ENCODE measurements around the gene CLSTN1.
"Not testable (repeated sequence)": the region's sequence is repeated elsewhere in the genome, so short reads cannot be mapped to it uniquely, and the experiment has no call there.

The CLSTN1 gene

GRCh38 chr1:9760824-9761223 lies 62.9 kb downstream of the CLSTN1 start:
- DNase-seq, result no peak

GRCh38 chr1:9759939-9760338 lies 63.8 kb downstream of the CLSTN1 start:
- no peak for DNase-seq

- no peak for DNase-seq
These were observed 65.1 kb downstream of the CLSTN1 start for GRCh38 chr1:9758559-9759121.

DNA sequence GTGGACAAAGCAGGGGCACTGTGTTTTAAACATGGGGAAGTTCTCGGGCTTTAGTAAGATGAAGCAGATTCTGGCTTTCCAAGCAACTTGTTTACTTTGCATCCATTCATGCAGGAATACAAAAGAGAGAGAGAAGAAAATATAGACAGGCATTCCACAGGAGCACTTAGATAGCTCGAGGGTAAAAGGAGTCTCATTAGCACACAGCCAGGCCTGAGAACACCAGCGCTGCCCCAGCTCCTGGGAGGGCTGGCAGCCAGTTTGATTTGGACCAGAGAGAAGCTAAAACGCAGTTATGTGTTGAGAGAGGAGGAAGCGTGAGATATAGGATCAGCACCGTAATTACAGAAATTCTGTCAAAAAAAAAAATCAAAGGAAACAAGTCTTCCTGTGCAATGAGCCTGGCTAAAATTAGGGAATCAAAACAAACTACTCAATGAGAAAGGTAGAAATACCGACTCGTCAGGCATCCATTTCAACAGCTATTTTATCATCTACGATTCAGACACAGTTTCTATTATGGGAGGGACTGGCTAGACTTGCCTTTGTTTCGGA lies 68.2 kb downstream of the CLSTN1 start:
- no peak for DNase-seq

DNA sequence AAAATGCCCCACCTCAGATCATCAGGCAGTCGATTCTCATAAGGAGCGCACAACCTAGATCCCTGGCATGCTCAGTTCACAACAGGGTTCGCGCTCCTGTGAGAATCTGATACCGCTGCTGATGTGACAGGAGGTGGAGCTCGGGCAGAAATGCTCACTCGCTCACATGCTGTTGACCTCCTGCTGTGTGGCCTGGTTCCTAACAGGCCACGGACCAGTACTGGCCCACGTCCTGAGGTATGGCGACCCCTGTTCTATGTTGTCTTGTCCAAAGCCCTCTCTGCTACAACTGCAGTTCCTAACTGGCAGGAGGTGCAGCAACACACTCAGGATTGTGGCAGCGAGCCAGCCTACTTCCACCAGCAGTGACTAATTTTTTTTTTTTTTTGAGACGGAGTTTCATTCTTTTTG lies 70.6 kb downstream of the CLSTN1 start:
- DNase-seq, result no peak

DNA sequence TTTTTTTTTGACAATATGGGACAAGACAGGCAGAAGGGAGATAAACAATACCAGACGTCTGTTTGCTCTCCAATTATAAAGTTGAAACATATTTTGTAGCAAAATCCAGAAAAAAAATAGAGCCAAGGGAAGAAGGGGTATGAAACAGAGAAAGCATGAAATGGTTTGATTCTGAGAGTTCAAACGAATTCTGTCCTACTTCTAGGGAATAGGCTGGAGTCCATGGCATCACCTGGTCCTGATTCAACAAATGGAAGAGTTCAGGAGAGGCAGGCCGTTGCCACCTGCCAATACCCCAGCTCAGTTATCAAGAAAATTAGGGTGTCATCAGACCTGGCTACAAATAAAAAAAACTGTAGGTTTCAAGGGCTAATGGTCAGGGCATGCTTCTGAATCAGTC lies 71.8 kb downstream of the CLSTN1 start:
- no peak for DNase-seq

GRCh38 chr1:9749361-9749760 lies 74.4 kb downstream of the CLSTN1 start:
- no peak for DNase-seq

GRCh38 chr1:9748391-9748790 lies 75.4 kb downstream of the CLSTN1 start:
- DNase-seq, result not testable (repeated sequence)

GRCh38 chr1:9746651-9747050 lies 77.1 kb downstream of the CLSTN1 start:
- DNase-seq, result no peak

DNA sequence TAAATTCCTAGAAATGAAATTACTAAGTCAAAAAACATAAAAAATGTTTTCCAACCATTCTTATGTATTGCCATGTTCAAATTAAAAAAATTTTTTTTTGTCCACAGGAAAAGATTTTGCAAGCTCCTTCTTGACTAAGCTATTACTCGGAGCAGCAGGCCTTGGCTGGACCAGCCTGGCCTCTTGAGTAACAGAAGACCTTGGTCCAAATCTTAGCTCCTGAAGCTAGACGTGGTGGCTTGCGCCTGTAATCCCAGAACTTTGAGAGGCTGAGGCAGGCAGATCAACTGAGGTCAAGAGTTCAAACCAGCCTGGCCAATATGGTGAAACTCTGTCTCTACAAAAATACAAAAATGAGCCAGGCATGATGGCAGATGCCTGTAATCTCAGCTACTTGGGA lies 77.6 kb downstream of the CLSTN1 start:
- no peak for DNase-seq

DNA sequence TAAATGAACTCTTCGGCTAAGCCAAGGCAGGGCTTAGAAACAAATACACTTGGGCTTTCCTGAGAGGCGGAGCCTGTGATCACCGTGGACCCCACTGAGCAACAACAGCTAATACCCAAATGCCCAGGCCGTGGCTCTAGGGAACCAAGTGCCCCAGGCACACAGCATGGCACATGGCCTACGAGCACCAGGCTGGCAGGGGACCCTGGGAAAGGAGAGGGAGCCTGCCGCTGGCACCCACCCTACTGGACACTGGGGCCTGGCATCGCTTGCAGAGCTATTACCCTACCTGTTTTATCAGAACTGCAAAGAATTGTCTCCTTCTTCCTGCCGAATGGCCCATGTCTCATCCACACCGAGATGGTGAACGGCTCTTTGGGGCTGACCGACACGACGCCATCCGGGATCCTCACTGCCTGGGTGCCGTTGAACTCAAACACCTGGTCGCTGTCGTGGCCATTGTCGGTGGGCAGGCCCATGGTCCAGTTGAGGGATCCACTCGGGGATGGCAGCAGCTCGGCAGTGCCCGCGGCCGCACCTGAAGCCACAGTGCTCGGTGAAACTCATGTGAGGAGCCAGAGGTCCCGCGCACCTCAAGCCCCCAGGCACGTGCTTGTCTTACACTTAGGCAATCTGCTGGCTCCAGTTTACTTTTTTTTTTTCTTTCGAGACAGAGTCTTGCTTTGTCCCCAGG lies 79.5 kb downstream of the CLSTN1 start:
- DNase-seq, result no peak

DNA sequence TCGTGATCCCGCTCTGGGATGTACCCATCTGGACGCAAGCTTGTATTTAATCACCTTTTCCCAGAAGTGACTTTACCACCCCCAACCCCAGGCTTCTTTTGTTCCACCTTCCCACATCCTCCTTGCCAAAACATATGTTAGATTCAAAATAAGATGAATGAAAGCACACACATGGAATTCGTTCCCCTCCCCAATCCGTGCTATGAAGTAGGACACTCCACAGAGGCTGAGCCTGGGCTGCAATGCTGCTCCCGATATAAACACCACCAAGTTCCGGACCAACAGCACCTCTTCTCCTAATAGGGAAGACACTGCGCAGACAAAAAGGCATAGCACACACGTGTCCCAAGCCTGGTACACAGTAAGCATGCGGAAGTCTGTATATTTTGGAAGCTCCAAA lies 86.1 kb downstream of the CLSTN1 start:
- no peak for DNase-seq

- no peak for DNase-seq
These were observed 86.7 kb downstream of the CLSTN1 start for GRCh38 chr1:9737057-9737456.

DNA sequence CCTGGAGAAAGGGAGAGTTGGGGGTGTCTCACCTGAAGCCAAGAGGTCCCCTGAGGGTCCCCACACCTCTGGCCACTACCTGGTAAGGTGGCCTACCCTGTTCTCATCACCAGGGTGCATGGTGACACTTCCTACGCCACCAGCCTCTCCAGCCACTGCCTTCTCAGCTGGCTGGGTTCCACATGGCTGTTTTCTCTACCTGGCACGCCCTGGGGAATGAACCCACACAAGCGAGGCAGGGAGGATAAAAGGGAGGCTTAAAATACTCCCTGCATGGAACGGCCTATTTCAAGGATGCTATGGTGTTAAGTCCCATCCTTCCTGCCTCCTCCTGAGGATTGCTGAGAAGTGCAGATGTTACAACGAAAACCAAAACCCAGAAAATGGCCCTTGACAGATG lies 87.5 kb downstream of the CLSTN1 start:
- DNase-seq, result no peak

DNA sequence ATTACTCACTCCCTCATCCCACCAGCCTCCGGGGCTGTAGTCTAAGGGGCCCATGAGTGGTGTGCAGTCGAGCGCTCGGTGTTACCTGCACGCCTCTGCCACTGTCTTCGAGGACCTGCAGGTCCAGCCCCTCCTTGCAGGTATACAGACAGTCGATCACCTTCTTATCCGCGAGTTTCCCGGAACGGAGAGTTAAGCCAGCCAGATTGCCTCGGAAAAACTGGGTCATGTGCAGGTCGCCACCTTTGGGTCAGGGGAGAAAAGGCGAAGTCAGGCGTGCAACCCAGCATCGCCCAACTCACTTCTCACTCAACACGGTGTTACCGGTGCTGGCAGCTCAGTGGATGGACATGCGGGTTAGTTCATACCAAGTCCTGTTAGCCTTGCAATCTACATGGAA lies 88.0 kb downstream of the CLSTN1 start:
- DNase-seq, result no peak

- no peak for DNase-seq
These were observed 90.5 kb downstream of the CLSTN1 start for GRCh38 chr1:9733160-9733789.

DNA sequence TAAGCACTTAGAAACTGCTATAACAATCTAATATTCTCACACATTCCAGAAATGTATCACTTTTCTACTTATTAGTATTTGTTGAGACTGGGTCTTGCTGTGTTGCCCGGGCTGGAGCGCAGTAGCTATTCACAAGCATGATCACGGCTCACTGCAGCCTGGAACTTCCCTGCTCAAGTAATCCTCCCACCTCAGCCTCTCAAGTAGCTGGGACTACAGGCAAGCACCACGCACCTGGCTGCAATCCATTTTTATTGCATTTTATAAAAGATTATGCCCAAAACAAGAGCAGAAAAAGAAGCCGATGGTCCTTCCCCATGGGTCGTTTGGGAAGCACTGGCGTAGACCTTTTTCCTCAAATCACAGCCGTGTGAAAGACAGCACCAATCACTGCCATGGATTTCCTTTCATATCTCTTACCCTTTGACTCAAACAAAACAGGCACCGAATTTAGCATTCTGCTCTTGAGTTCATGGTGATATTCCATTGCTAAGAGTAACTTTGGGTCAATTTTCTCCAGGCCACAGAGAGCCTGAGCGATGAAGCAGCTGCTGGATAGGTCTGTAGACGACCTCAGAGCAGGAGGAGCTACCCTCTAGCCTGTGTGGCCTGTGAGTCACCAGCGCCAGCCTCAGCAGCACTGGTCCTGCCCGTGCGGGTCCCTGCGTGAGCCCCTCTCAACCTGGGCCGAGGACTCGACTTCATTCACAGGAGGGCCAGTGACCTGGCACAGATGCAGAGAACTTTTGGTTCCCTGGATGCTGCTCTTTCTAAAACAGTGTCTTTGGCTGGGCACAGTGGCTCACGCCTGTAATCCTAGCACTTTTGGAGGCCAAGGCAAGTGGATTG lies 91.4 kb downstream of the CLSTN1 start:
- DNase-seq, result no peak

- DNase-seq, result no peak
These were observed 92.2 kb downstream of the CLSTN1 start for GRCh38 chr1:9731561-9731960.

GRCh38 chr1:9731051-9731537 lies 92.7 kb downstream of the CLSTN1 start:
- no peak for DNase-seq

- DNase-seq, result no peak
These were observed 93.5 kb downstream of the CLSTN1 start for GRCh38 chr1:9730096-9730901.

GRCh38 chr1:9729523-9729922 lies 94.2 kb downstream of the CLSTN1 start:
- DNase-seq, result no peak
